HCT116 (cell line): ENCODE data around the gene CDC42EP3. TPM values are rescaled to one million over a fixed set of nuclear protein-coding genes. Genes with fewer than 3 reads are reported as not detected.

ENCODE experiments used
- ATAC-seq: fragments of 200-7000 bp; cut with Tn5 transposase; 2 replicates; pipeline ENCODE4 v1.9.1; 2020; ENCODE audit warnings: mild to moderate bottlenecking, moderate library complexity
- BruUV-seq: library from RNA; stranded (reverse); fragments of 400-500 nt; replicated peaks from 2 replicates; lab custom pipeline; 2021; lab: Mats Ljungman, UMichigan
- CTCF ChIA-PET: fragments of 300-600 bp; sonication (Branson Sonifier 250); formaldehyde crosslinking; loops from one replicate; lab custom pipeline; 2021; ENCODE audit warnings: antibody characterized with exemption; lab: Charles Lee
- POLR2A ChIA-PET: fragments of 300-600, 350-600 bp; sonication (Branson Sonifier 250); formaldehyde crosslinking; loops from one replicate; lab custom pipeline; 2021; ENCODE audit warnings: antibody characterized with exemption; lab: Charles Lee
- RAD21 ChIA-PET, 2 experiments: fragments of 300-600 bp; sonication (Branson Sonifier 250); formaldehyde crosslinking; loops; one replicate each; lab custom pipeline; 2023; ENCODE audit warnings: low total read pairs in 2 of 2; ENCODE audit not compliant: uncharacterized antibody in 2 of 2, unreplicated experiment in 2 of 2, low non-redundant PET in 1 of 2; lab: Charles Lee
- DNase-seq: peaks from one replicate; pipeline ENCODE4 v3.0.0-alpha.2; 2010; ENCODE audit warnings: low read depth, low spot score
- H2AFZ ChIP-seq: fragments of 200-600 bp; shearing (Covaris generic), sonication (generic); 2 replicates; pipeline ENCODE4 v1.6.1; 2017; ENCODE audit warnings: low read depth, mixed run types, mixed read lengths, antibody characterized with exemption, low read length; ENCODE audit not compliant: poor library complexity, severe bottlenecking
- H3K27ac ChIP-seq: 2 replicates; pipeline ENCODE4 v1.5.1; 2012; ENCODE audit warnings: low read depth, low read length
- H3K27me3 ChIP-seq: fragments of 200-600 bp; sonication (generic); 2 replicates; pipeline ENCODE4 v1.6.1; 2016; ENCODE audit warnings: mixed run types, low read length, mixed read lengths; ENCODE audit not compliant: insufficient read depth
- H3K36me3 ChIP-seq, 2 experiments: fragments of 200-500 bp in 1 of 2; fragments of 200-600 bp in 1 of 2; sonication (Bioruptor generic) in 1 of 2; sonication (generic) in 1 of 2; 2 replicates each; pipeline versions ENCODE4 v1.5.1 to v1.6.1; 2014 to 2016; ENCODE audit warnings: low read length in 2 of 2, inconsistent platforms in 1 of 2, mixed read lengths in 1 of 2, mixed run types in 1 of 2; ENCODE audit not compliant: insufficient read depth in 2 of 2, control insufficient read depth in 1 of 2
- H3K4me1 ChIP-seq, 2 experiments: fragments of 200-600 bp in 1 of 2; sonication (generic) in 1 of 2; 2 replicates each; pipeline versions ENCODE4 v1.5.1 to v1.6.1; 2012 to 2017; ENCODE audit warnings: low read length in 2 of 2, inconsistent platforms in 1 of 2, mild to moderate bottlenecking in 1 of 2, mixed read lengths in 1 of 2, mixed run types in 1 of 2, moderate library complexity in 1 of 2; ENCODE audit not compliant: insufficient read depth in 2 of 2, control insufficient read depth in 1 of 2
- H3K4me2 ChIP-seq: fragments of 200-600 bp; sonication (generic); 2 replicates; pipeline ENCODE4 v1.6.1; 2017; ENCODE audit warnings: mixed run types, low read length, mixed read lengths
- H3K4me3 ChIP-seq, 2 experiments: fragments of 200-600 bp in 1 of 2; sonication (generic) in 1 of 2; replicated peaks in 1 of 2; 2 replicates each; pipeline ENCODE4 v1.5.1; 2011 to 2016; ENCODE audit warnings: low read length in 2 of 2, control low read depth in 1 of 2, low read depth in 1 of 2, mild to moderate bottlenecking in 1 of 2, mixed read lengths in 1 of 2, mixed run types in 1 of 2
- H3K79me2 ChIP-seq: fragments of 200-600 bp; sonication (generic); 2 replicates; pipeline ENCODE4 v1.6.1; 2017; ENCODE audit warnings: mild to moderate bottlenecking, mixed run types, low read length, moderate library complexity, mixed read lengths; ENCODE audit not compliant: insufficient read depth
- H3K9ac ChIP-seq: fragments of 200-600 bp; sonication (generic); 2 replicates; pipeline ENCODE4 v1.6.1; 2016; ENCODE audit warnings: low read length, mixed read lengths
- H3K9me2 ChIP-seq: fragments of 200-600 bp; sonication (generic), shearing (Covaris generic); 2 replicates; pipeline ENCODE4 v1.6.1; 2017; ENCODE audit warnings: mixed run types, mild to moderate bottlenecking, moderate library complexity; ENCODE audit not compliant: insufficient read depth
- H3K9me3 ChIP-seq, 2 experiments: fragments of 200-500 bp in 1 of 2; fragments of 200-600 bp in 1 of 2; sonication (Bioruptor generic) in 1 of 2; sonication (generic) in 1 of 2; 2 replicates each; pipeline ENCODE4 v1.6.1; 2014 to 2017; ENCODE audit warnings: low read length in 2 of 2, mixed read lengths in 2 of 2, inconsistent platforms in 1 of 2, low read depth in 1 of 2, mild to moderate bottlenecking in 1 of 2, mixed run types in 1 of 2, moderate library complexity in 1 of 2; ENCODE audit not compliant: control insufficient read depth in 1 of 2, insufficient read depth in 1 of 2
- H4K20me1 ChIP-seq: fragments of 200-600 bp; sonication (generic), shearing (Covaris generic); 2 replicates; pipeline ENCODE4 v1.6.1; 2017; ENCODE audit warnings: mixed run types, mild to moderate bottlenecking, moderate library complexity; ENCODE audit not compliant: insufficient read depth
- CBX3 ChIP-seq: IDR thresholded peaks from 2 replicates; pipeline ENCODE4 v1.6.1; 2012; ENCODE audit warnings: low read depth
- ELF1 ChIP-seq: IDR thresholded peaks from 2 replicates; pipeline ENCODE4 v1.6.1; 2012; ENCODE audit warnings: low read depth, borderline replicate concordance
- EZH2 ChIP-seq: fragments of 200-600 bp; sonication (generic); IDR thresholded peaks from 2 replicates; pipeline ENCODE4 v1.6.1; 2017; ENCODE audit warnings: antibody characterized with exemption, mixed run types
- FOSL1 ChIP-seq: IDR thresholded peaks from 2 replicates; pipeline ENCODE4 v1.6.1; 2012; ENCODE audit warnings: low read depth
- JUND ChIP-seq: IDR thresholded peaks from 2 replicates; pipeline ENCODE4 v1.6.1; 2012
- RAD21 ChIP-seq: IDR thresholded peaks from 2 replicates; pipeline ENCODE4 v1.6.1; 2012; ENCODE audit warnings: low read depth, mild to moderate bottlenecking
- SRF ChIP-seq: IDR thresholded peaks from 2 replicates; pipeline ENCODE4 v1.6.1; 2012; ENCODE audit warnings: low read depth
- intact Hi-C: fragments of 100-400 bp; cut with micrococcal nuclease; formaldehyde crosslinking; loops from 2 replicates; pipeline ENCODE4 v1.10.0; 2022
- total RNA-seq: library from RNA; stranded (reverse); gene quantifications from one replicate; pipeline ENCODE4 v1.2.1, GENCODE V29; 2021; ENCODE audit not compliant: unreplicated experiment
- TF ChIP-seq, protein P1 (sequence below), 3 experiments: fragments of 200-600 bp in 1 of 3; sonication (generic) in 1 of 3; IDR thresholded peaks in 2 of 3; conservative IDR thresholded peaks in 1 of 3; 2 replicates each; pipeline ENCODE4 v1.5.1; 2012 to 2017; ENCODE audit warnings: low read depth in 2 of 3, low read length in 2 of 3, antibody characterized with exemption in 1 of 3, borderline replicate concordance in 1 of 3, control low read depth in 1 of 3, mild to moderate bottlenecking in 1 of 3, mixed read lengths in 1 of 3, mixed run types in 1 of 3, moderate library complexity in 1 of 3; ENCODE audit not compliant: insufficient read depth in 1 of 3
- TF ChIP-seq, protein P2 (sequence below): IDR thresholded peaks from 2 replicates; pipeline ENCODE4 v1.6.1; 2012

Gene CDC42EP3
- total RNA-seq, 1 experiment from 2014 or later = 38.2 TPM

- TF ChIP-seq, protein P1, sequence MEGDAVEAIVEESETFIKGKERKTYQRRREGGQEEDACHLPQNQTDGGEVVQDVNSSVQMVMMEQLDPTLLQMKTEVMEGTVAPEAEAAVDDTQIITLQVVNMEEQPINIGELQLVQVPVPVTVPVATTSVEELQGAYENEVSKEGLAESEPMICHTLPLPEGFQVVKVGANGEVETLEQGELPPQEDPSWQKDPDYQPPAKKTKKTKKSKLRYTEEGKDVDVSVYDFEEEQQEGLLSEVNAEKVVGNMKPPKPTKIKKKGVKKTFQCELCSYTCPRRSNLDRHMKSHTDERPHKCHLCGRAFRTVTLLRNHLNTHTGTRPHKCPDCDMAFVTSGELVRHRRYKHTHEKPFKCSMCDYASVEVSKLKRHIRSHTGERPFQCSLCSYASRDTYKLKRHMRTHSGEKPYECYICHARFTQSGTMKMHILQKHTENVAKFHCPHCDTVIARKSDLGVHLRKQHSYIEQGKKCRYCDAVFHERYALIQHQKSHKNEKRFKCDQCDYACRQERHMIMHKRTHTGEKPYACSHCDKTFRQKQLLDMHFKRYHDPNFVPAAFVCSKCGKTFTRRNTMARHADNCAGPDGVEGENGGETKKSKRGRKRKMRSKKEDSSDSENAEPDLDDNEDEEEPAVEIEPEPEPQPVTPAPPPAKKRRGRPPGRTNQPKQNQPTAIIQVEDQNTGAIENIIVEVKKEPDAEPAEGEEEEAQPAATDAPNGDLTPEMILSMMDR (IDR thresholded peaks at IDR 0.05 in 2 of 3, conservative IDR thresholded peaks at IDR 0.05 in 1 of 3; ENCODE audit: borderline replicate concordance in 1 of 3, insufficient read depth in 1 of 3, low read depth in 2 of 3, low read length in 2 of 3) = no peak
- TF ChIP-seq FOSL1 (no peak), EZH2 (no peak), RAD21 (no peak), CBX3 (no peak), JUND (no peak), ELF1 (no peak), SRF (no peak)
- TF ChIP-seq, protein P2, sequence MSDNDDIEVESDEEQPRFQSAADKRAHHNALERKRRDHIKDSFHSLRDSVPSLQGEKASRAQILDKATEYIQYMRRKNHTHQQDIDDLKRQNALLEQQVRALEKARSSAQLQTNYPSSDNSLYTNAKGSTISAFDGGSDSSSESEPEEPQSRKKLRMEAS = no peak
Measured at GRCh38 chr2:37698931-37699481, 27.6 kb upstream of the CDC42EP3 start (continued).

DNA sequence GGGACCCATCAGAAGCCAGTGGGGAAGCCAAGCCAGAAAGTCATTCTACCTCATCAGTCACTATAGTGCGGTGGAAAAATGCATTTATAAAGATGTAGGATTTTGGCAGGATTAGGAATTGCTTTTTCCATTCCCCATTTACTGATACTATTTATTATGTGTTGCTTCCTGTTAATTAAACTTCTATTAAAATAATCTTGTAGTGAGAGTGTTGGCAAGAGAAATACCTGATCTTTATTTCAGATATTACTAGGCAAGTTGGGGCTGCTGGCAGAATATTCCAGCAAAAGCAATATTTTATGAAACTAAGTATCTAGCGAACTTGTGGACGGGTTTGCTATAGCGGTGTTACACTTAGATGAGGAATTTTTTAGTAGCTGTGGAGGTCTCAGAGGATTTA, 23.9 kb upstream of the CDC42EP3 start:
- no TSS peak for BruUV-seq
- ChIA-PET CTCF (no interaction called here), RAD21 (no interaction called here)
- Histone ChIP-seq H3K36me3 (no peaks in the 10 kb centered on the region), H3K4me3 (no peak overlapping the region), H3K27ac (no peak overlapping the region), H2AFZ (no peak overlapping the region), H3K27me3 (no peaks in the 10 kb centered on the region), H3K4me2 (no peak overlapping the region), H3K4me1 (no peaks in the 10 kb centered on the region), H3K9ac (no peak overlapping the region), H4K20me1 (no peaks in the 10 kb centered on the region)
- no peak for TF ChIP-seq CBX3
- TF ChIP-seq, all 23 proteins: peak for 0
- ATAC-seq = no peak
- Histone ChIP-seq H3K9me2 (no peaks in the 10 kb centered on the region), H3K79me2 (no peaks in the 10 kb centered on the region), H3K9me3 (no peaks in the 10 kb centered on the region)
- intact Hi-C loops = no loop called here
- DNase-seq = no peak
- POLR2A ChIA-PET = no interaction called here
